A549 treated with CORT108297 at 1 μM for 4 hours (cell line): ENCODE results near the gene COL26A1. TPM values are rescaled to one million over a fixed set of nuclear protein-coding genes. Genes with fewer than 3 reads are reported as not detected.

ENCODE experiments used
- total RNA-seq: library from RNA; stranded (reverse); fragments of 200-300 nt; extraction: Qiagen RNA extraction; gene quantifications from 5 replicates; pipeline ENCODE4 v1.2.3, GENCODE V29; 2022

The COL26A1 gene
- total RNA-seq = 0.32 to 0.58 TPM (median 0.49 TPM) in 5 replicates

GRCh38 chr7:101362334-101363195, at the start of gene COL26A1:
Gene COL26A1 (plus strand): TSS chr7:101362875. CDS start chr7:101363033, 158 bp downstream.

GRCh38 chr7:101321491-101322401, 40.9 kb upstream of the COL26A1 start, which contains the start of gene IFT22:
Gene IFT22 (minus strand): TSS chr7:101321812. CDS start chr7:101321709, 103 bp downstream.

Other genes starting within 250 kb of the COL26A1 start
- 1,104 to 1,398 TPM (median 1,160 TPM) in 5 replicates for gene SERPINE1, start 235.8 kb upstream of the COL26A1 start, total RNA-seq
- gene AP1S1, start 208.4 kb upstream of the COL26A1 start, total RNA-seq = 143 to 158 TPM (median 150 TPM) in 5 replicates
- gene VGF, start 197.3 kb upstream of the COL26A1 start, total RNA-seq = 10.5 to 26.2 TPM (median 16.4 TPM) in 5 replicates
- gene NAT16, start 182.6 kb upstream of the COL26A1 start, total RNA-seq = 0.10 to 0.17 TPM (median 0.14 TPM) in 5 replicates
- not detected in 5 replicates for gene MOGAT3, start 161.8 kb upstream of the COL26A1 start, total RNA-seq
- gene PLOD3, start 145.3 kb upstream of the COL26A1 start, total RNA-seq = 68.9 to 85.9 TPM (median 81.7 TPM) in 5 replicates
- 78.6 to 107 TPM (median 95.2 TPM) in 5 replicates for gene ZNHIT1, start 144.7 kb upstream of the COL26A1 start, total RNA-seq
- gene CLDN15, start 125.1 kb upstream of the COL26A1 start, total RNA-seq = 7.7 to 15.5 TPM (median 13.1 TPM) in 5 replicates
- 129 to 152 TPM (median 146 TPM) in 5 replicates for gene FIS1, start 117.8 kb upstream of the COL26A1 start, total RNA-seq
- gene IFT22, start 41.1 kb upstream of the COL26A1 start, total RNA-seq = 51.1 to 58.0 TPM (median 53.0 TPM) in 5 replicates